Measurements from ENCODE around the gene CCDC34.
"Not testable (repeated sequence)": the region's sequence is repeated elsewhere in the genome, so short reads cannot be mapped to it uniquely, and the experiment has no call there.

CCDC34 gene

GRCh38 chr11:27321340-27321739, 41.7 kb downstream of the CCDC34 start:
- H3K4me3 Mint-ChIP-seq; H3K36me3 Mint-ChIP-seq (ENCODE audit: insufficient read depth); H3K4me1 Mint-ChIP-seq; H3K9me3 Mint-ChIP-seq; H3K27me3 Mint-ChIP-seq; DNase-seq (ENCODE audit: low spot score in 2 of 2); H3K27ac Mint-ChIP-seq (ENCODE audit: low read depth); ATAC-seq (replicated peaks; ENCODE audit: extremely low read depth, poor library complexity, severe bottlenecking): not testable (repeated sequence)

GRCh38 chr11:27319072-27319471, 43.9 kb downstream of the CCDC34 start:
- Mint-ChIP-seq H3K4me3 (no peak overlapping the region), H3K27ac (ENCODE audit: low read depth) (no peak overlapping the region), H3K36me3 (ENCODE audit: insufficient read depth) (peaks cover 2% of the 10 kb centered on the region), H3K4me1 (no peaks in the 10 kb centered on the region), H3K9me3 (no peaks in the 10 kb centered on the region), H3K27me3 (no peaks in the 10 kb centered on the region)
- DNase-seq (ENCODE audit: low spot score in 2 of 2) = no peak
- ATAC-seq (replicated peaks; ENCODE audit: extremely low read depth, poor library complexity, severe bottlenecking) = no peak

GRCh38 chr11:27317751-27318150, 45.3 kb downstream of the CCDC34 start:
- Mint-ChIP-seq H3K27me3 (no peaks in the 10 kb centered on the region), H3K36me3 (ENCODE audit: insufficient read depth) (peaks cover 2% of the 10 kb centered on the region)

GRCh38 chr11:27315836-27316235, 47.2 kb downstream of the CCDC34 start:
- Mint-ChIP-seq H3K36me3 (ENCODE audit: insufficient read depth) (peaks cover 2% of the 10 kb centered on the region), H3K27me3 (no peaks in the 10 kb centered on the region), H3K4me3 (no peak overlapping the region), H3K4me1 (no peaks in the 10 kb centered on the region), H3K27ac (ENCODE audit: low read depth) (no peak overlapping the region), H3K9me3 (no peaks in the 10 kb centered on the region)
- DNase-seq (ENCODE audit: low spot score in 2 of 2) (no peak), ATAC-seq (replicated peaks; ENCODE audit: extremely low read depth, poor library complexity, severe bottlenecking) (no peak)

More at GRCh38 chr11:27317751-27318150, 45.3 kb downstream of the CCDC34 start:
- no peaks in the 10 kb centered on the region for H3K4me1 Mint-ChIP-seq
- ATAC-seq (replicated peaks; ENCODE audit: extremely low read depth, poor library complexity, severe bottlenecking) (no peak), DNase-seq (ENCODE audit: low spot score in 2 of 2) (no peak)
- H3K9me3 Mint-ChIP-seq = no peaks in the 10 kb centered on the region
- H3K27ac Mint-ChIP-seq (ENCODE audit: low read depth) = no peak overlapping the region
- H3K4me3 Mint-ChIP-seq = no peak overlapping the region

GRCh38 chr11:27313157-27313821, 49.7 kb downstream of the CCDC34 start:
- Mint-ChIP-seq H3K4me1 (no peaks in the 10 kb centered on the region), H3K27me3 (no peaks in the 10 kb centered on the region), H3K27ac (ENCODE audit: low read depth) (no peak overlapping the region), H3K36me3 (ENCODE audit: insufficient read depth) (no peaks in the 10 kb centered on the region), H3K9me3 (no peaks in the 10 kb centered on the region), H3K4me3 (no peak overlapping the region)
- ATAC-seq (replicated peaks; ENCODE audit: extremely low read depth, poor library complexity, severe bottlenecking) (no peak), DNase-seq (ENCODE audit: low spot score in 2 of 2) (no peak)

GRCh38 chr11:27312110-27312509, 50.9 kb downstream of the CCDC34 start:
- Mint-ChIP-seq H3K4me1 (no peaks in the 10 kb centered on the region), H3K36me3 (ENCODE audit: insufficient read depth) (no peaks in the 10 kb centered on the region), H3K4me3 (no peak overlapping the region), H3K27me3 (no peaks in the 10 kb centered on the region), H3K9me3 (no peaks in the 10 kb centered on the region), H3K27ac (ENCODE audit: low read depth) (no peak overlapping the region)
- no peak for ATAC-seq (replicated peaks; ENCODE audit: extremely low read depth, poor library complexity, severe bottlenecking)
- DNase-seq (ENCODE audit: low spot score in 2 of 2) = no peak

- Mint-ChIP-seq H3K9me3 (no peaks in the 10 kb centered on the region), H3K4me1 (no peaks in the 10 kb centered on the region), H3K27ac (ENCODE audit: low read depth) (no peak overlapping the region), H3K4me3 (no peak overlapping the region), H3K27me3 (no peaks in the 10 kb centered on the region), H3K36me3 (ENCODE audit: insufficient read depth) (no peaks in the 10 kb centered on the region)
- DNase-seq (ENCODE audit: low spot score in 2 of 2) = no peak
- no peak for ATAC-seq (replicated peaks; ENCODE audit: extremely low read depth, poor library complexity, severe bottlenecking)
Observed at GRCh38 chr11:27310707-27311106, 52.3 kb downstream of the CCDC34 start.

- Mint-ChIP-seq H3K27me3 (no peaks in the 10 kb centered on the region), H3K36me3 (ENCODE audit: insufficient read depth) (no peaks in the 10 kb centered on the region), H3K9me3 (no peaks in the 10 kb centered on the region), H3K27ac (ENCODE audit: low read depth) (no peak overlapping the region), H3K4me1 (no peaks in the 10 kb centered on the region), H3K4me3 (no peak overlapping the region)
- ATAC-seq (replicated peaks; ENCODE audit: extremely low read depth, poor library complexity, severe bottlenecking) (no peak), DNase-seq (ENCODE audit: low spot score in 2 of 2) (no peak)
Observed at GRCh38 chr11:27310182-27310581, 52.8 kb downstream of the CCDC34 start.

- ATAC-seq (replicated peaks; ENCODE audit: extremely low read depth, poor library complexity, severe bottlenecking) = no peak
- no peak overlapping the region for H3K27ac Mint-ChIP-seq (ENCODE audit: low read depth)
- no peak overlapping the region for H3K4me3 Mint-ChIP-seq
- DNase-seq (ENCODE audit: low spot score in 2 of 2) = no peak
- no peaks in the 10 kb centered on the region for H3K36me3 Mint-ChIP-seq (ENCODE audit: insufficient read depth)
- H3K9me3 Mint-ChIP-seq = peaks cover under 1% of the 10 kb centered on the region
- H3K4me1 Mint-ChIP-seq = no peaks in the 10 kb centered on the region
- no peaks in the 10 kb centered on the region for H3K27me3 Mint-ChIP-seq
Observed at GRCh38 chr11:27309046-27309445, 54.0 kb downstream of the CCDC34 start.

- peaks cover 4% of the 10 kb centered on the region for H3K9me3 Mint-ChIP-seq
- H3K4me1 Mint-ChIP-seq = no peaks in the 10 kb centered on the region
- no peaks in the 10 kb centered on the region for H3K36me3 Mint-ChIP-seq (ENCODE audit: insufficient read depth)
- DNase-seq (ENCODE audit: low spot score in 2 of 2) = no peak
- H3K4me3 Mint-ChIP-seq = no peak overlapping the region
- no peaks in the 10 kb centered on the region for H3K27me3 Mint-ChIP-seq
- no peak overlapping the region for H3K27ac Mint-ChIP-seq (ENCODE audit: low read depth)
- ATAC-seq (replicated peaks; ENCODE audit: extremely low read depth, poor library complexity, severe bottlenecking) = no peak
Observed at GRCh38 chr11:27307232-27307631, 55.8 kb downstream of the CCDC34 start.

- Mint-ChIP-seq H3K4me1 (no peaks in the 10 kb centered on the region), H3K36me3 (ENCODE audit: insufficient read depth) (no peaks in the 10 kb centered on the region), H3K27me3 (no peaks in the 10 kb centered on the region), H3K9me3 (peaks cover 4% of the 10 kb centered on the region), H3K4me3 (no peak overlapping the region), H3K27ac (ENCODE audit: low read depth) (no peak overlapping the region)
- ATAC-seq (replicated peaks; ENCODE audit: extremely low read depth, poor library complexity, severe bottlenecking) = no peak
- no peak for DNase-seq (ENCODE audit: low spot score in 2 of 2)
Observed at GRCh38 chr11:27305751-27306150, 57.3 kb downstream of the CCDC34 start.

GRCh38 chr11:27304514-27304913, 58.5 kb downstream of the CCDC34 start:
- peaks cover 4% of the 10 kb centered on the region for H3K9me3 Mint-ChIP-seq
- H3K27me3 Mint-ChIP-seq = peaks cover 9% of the 10 kb centered on the region
- H3K36me3 Mint-ChIP-seq (ENCODE audit: insufficient read depth) = no peaks in the 10 kb centered on the region
- no peak for ATAC-seq (replicated peaks; ENCODE audit: extremely low read depth, poor library complexity, severe bottlenecking)
- no peak for DNase-seq (ENCODE audit: low spot score in 2 of 2)
- no peak overlapping the region for H3K27ac Mint-ChIP-seq (ENCODE audit: low read depth)
- H3K4me1 Mint-ChIP-seq = no peaks in the 10 kb centered on the region
- H3K4me3 Mint-ChIP-seq = no peak overlapping the region

- no peak overlapping the region for H3K27ac Mint-ChIP-seq (ENCODE audit: low read depth)
Observed at GRCh38 chr11:27303903-27304302, 59.1 kb downstream of the CCDC34 start.

More at GRCh38 chr11:27303903-27304302, 59.1 kb downstream of the CCDC34 start:
- peaks cover 4% of the 10 kb centered on the region for H3K9me3 Mint-ChIP-seq
- no peak for DNase-seq (ENCODE audit: low spot score in 2 of 2)
- no peak for ATAC-seq (replicated peaks; ENCODE audit: extremely low read depth, poor library complexity, severe bottlenecking)
- H3K36me3 Mint-ChIP-seq (ENCODE audit: insufficient read depth) = no peaks in the 10 kb centered on the region
- H3K4me1 Mint-ChIP-seq = no peaks in the 10 kb centered on the region
- peaks cover 9% of the 10 kb centered on the region for H3K27me3 Mint-ChIP-seq
- no peak overlapping the region for H3K4me3 Mint-ChIP-seq
